HepG2 (cell line): Measurements from ENCODE around the gene FIZ1. TPM values are rescaled to one million over a fixed set of nuclear protein-coding genes. Genes with fewer than 3 reads are reported as not detected.

Source experiments
- DMTF1 ChIP-seq: sonication (generic); formaldehyde crosslinking; IDR thresholded peaks from 2 replicates; pipeline ENCODE4 v1.4.0; 2020; ENCODE audit warnings: mild to moderate bottlenecking, missing genetic modification reagents
- ELK4 ChIP-seq: sonication (generic); formaldehyde crosslinking; IDR thresholded peaks from 2 replicates; pipeline ENCODE4 v1.9.0; 2021; ENCODE audit warnings: missing genetic modification reagents, borderline replicate concordance
- HOXA3 ChIP-seq: sonication (generic); formaldehyde crosslinking; IDR thresholded peaks from 2 replicates; pipeline ENCODE4 v1.5.0; 2020; ENCODE audit warnings: missing genetic modification reagents
- HOXA5 ChIP-seq: sonication (generic); formaldehyde crosslinking; IDR thresholded peaks from 2 replicates; pipeline ENCODE4 v1.4.0; 2020; ENCODE audit warnings: missing genetic modification reagents
- MAFF ChIP-seq: IDR thresholded peaks from 2 replicates; pipeline ENCODE4 v1.6.1; 2011; ENCODE audit warnings: low read depth, low read length, improper control_type of control experiment
- MED13 ChIP-seq: sonication (generic); formaldehyde crosslinking; IDR thresholded peaks from 2 replicates; pipeline ENCODE4 v1.5.0; 2020; ENCODE audit warnings: missing genetic modification reagents
- NONO ChIP-seq, 2 experiments: fragments of 450-650 bp in 1 of 2; sonication (generic) in 1 of 2; formaldehyde crosslinking in 1 of 2; IDR thresholded peaks in 1 of 2; conservative IDR thresholded peaks in 1 of 2; 2 replicates each; pipeline versions ENCODE4 v1.6.1 to v1.8.0; 2017 to 2022; ENCODE audit warnings: mild to moderate bottlenecking in 1 of 2, missing genetic modification reagents in 1 of 2, moderate library complexity in 1 of 2
- SIX1 ChIP-seq: sonication (generic); formaldehyde crosslinking; IDR thresholded peaks from 2 replicates; pipeline ENCODE4 v1.4.0; 2020; ENCODE audit warnings: missing genetic modification reagents, borderline replicate concordance
- SP1 ChIP-seq, 2 experiments: fragments of 450-650 bp in 1 of 2; sonication (generic) in 1 of 2; formaldehyde crosslinking in 1 of 2; IDR thresholded peaks; 2 replicates each; pipeline versions ENCODE4 v1.4.0 to v1.6.1; 2016 to 2020; ENCODE audit warnings: missing genetic modification reagents in 1 of 2
- U2AF2 ChIP-seq: fragments of 200-400 bp; formaldehyde crosslinking; IDR thresholded peaks from 2 replicates; pipeline ENCODE4 v1.6.1; 2017; ENCODE audit warnings: low read depth, mild to moderate bottlenecking, low read length
- ZBTB38 ChIP-seq: sonication (generic); formaldehyde crosslinking; IDR thresholded peaks from 2 replicates; pipeline ENCODE4 v1.5.1; 2020; ENCODE audit warnings: mild to moderate bottlenecking, missing genetic modification reagents
- ZFP36L2 ChIP-seq: sonication (generic); formaldehyde crosslinking; IDR thresholded peaks from 2 replicates; pipeline ENCODE4 v1.4.0; 2020; ENCODE audit warnings: missing genetic modification reagents
- ZNF235 ChIP-seq: sonication (generic); formaldehyde crosslinking; IDR thresholded peaks from 2 replicates; pipeline ENCODE4 v1.8.1; 2023; ENCODE audit warnings: mild to moderate bottlenecking, missing genetic modification reagents, borderline replicate concordance
- ZNF562 ChIP-seq: sonication (generic); formaldehyde crosslinking; IDR thresholded peaks from 2 replicates; pipeline ENCODE4 v1.8.0; 2022; ENCODE audit warnings: missing genetic modification reagents, borderline replicate concordance
- ZNF737 ChIP-seq: sonication (generic); formaldehyde crosslinking; IDR thresholded peaks from 2 replicates; pipeline ENCODE4 v1.5.0; 2020; ENCODE audit warnings: missing genetic modification reagents, mild to moderate bottlenecking, borderline replicate concordance
- polyA plus RNA-seq, 8 experiments: library from polyadenylated mRNA; depleted of rRNA in 3 of 8; stranded (reverse) in 7 of 8; unstranded in 1 of 8; fragments of >200 nt; fragmentation: Illumina TruSeq in 4 of 8; extraction: Trizol in 4 of 8; gene quantifications; 2 replicates each; pipeline versions ENCODE4 v1.2.1 to v1.2.3, GENCODE V29; 2011 to 2016; ENCODE audit warnings: low read depth in 4 of 8, missing spikeins in 1 of 8, mixed read lengths in 1 of 8; ENCODE audit not compliant: insufficient read depth in 1 of 8
- total RNA-seq, 5 experiments: library from RNA; depleted of rRNA; stranded (reverse); fragments of >200 nt; fragmentation: Illumina TruSeq; extraction: Trizol; gene quantifications; 2 replicates each; pipeline ENCODE4 v1.2.3, GENCODE V29; 2016; ENCODE audit warnings: low read depth in 1 of 5
- TF ChIP-seq, protein P1 (sequence below), 2 experiments: IDR thresholded peaks; 2 replicates each; pipeline ENCODE4 v1.6.1; 2011 to 2012; ENCODE audit warnings: low read length in 2 of 2, borderline replicate concordance in 1 of 2, low read depth in 1 of 2, mild to moderate bottlenecking in 1 of 2, moderate library complexity in 1 of 2
- TF ChIP-seq, protein P2 (sequence below): IDR thresholded peaks from 2 replicates; pipeline ENCODE4 v1.6.1; 2012; ENCODE audit warnings: low read depth, low read length, improper control_type of control experiment
- TF ChIP-seq, protein P3 (sequence below): IDR thresholded peaks from 2 replicates; pipeline ENCODE4 v1.6.1; 2016; ENCODE audit warnings: missing compliant biosample characterization, missing genetic modification reagents, borderline replicate concordance

FIZ1 gene
- total and polyA plus RNA-seq, 2 of the 13 experiments (the other 11 are each of a cell fraction or from before 2014, with no cell fraction given): 3.6 to 5.9 TPM

DNA sequence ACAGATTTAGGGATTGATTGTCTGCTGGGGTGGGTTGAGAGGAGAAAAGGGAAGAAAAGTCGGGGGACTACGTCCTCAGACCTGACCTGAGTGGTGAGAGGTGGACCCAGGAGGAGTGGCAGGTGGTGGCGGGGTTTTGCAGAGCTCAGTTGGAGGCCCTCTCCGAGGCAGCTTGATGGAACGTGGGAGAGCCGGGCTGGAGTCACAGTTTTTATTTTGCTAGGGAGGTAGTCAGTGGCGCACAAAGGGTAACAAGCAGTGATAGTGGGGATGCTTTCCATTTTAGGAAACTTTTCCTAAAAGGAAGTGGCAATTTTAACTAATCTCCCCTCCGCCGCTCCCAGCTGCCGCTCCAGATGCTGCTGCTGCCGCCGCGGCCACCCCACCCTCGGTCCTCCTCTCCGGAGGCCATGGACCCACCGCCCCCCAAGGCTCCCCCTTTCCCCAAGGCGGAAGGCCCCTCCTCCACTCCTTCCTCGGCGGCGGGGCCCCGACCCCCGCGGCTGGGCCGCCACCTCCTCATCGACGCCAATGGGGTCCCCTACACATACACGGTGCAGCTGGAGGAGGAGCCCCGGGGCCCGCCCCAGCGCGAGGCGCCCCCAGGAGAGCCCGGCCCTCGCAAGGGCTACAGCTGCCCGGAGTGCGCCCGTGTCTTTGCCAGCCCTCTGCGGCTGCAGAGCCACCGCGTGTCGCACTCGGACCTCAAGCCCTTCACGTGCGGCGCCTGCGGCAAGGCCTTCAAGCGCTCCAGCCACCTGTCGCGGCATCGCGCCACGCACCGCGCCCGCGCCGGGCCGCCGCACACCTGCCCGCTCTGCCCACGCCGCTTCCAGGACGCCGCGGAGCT, 43.1 kb upstream of the FIZ1 start (continued):
- TF ChIP-seq, protein P1, sequence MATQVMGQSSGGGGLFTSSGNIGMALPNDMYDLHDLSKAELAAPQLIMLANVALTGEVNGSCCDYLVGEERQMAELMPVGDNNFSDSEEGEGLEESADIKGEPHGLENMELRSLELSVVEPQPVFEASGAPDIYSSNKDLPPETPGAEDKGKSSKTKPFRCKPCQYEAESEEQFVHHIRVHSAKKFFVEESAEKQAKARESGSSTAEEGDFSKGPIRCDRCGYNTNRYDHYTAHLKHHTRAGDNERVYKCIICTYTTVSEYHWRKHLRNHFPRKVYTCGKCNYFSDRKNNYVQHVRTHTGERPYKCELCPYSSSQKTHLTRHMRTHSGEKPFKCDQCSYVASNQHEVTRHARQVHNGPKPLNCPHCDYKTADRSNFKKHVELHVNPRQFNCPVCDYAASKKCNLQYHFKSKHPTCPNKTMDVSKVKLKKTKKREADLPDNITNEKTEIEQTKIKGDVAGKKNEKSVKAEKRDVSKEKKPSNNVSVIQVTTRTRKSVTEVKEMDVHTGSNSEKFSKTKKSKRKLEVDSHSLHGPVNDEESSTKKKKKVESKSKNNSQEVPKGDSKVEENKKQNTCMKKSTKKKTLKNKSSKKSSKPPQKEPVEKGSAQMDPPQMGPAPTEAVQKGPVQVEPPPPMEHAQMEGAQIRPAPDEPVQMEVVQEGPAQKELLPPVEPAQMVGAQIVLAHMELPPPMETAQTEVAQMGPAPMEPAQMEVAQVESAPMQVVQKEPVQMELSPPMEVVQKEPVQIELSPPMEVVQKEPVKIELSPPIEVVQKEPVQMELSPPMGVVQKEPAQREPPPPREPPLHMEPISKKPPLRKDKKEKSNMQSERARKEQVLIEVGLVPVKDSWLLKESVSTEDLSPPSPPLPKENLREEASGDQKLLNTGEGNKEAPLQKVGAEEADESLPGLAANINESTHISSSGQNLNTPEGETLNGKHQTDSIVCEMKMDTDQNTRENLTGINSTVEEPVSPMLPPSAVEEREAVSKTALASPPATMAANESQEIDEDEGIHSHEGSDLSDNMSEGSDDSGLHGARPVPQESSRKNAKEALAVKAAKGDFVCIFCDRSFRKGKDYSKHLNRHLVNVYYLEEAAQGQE (IDR thresholded peaks at IDR 0.05; ENCODE audit: borderline replicate concordance in 1 of 2, low read depth in 1 of 2, low read length in 2 of 2): no peak
- no peak for TF ChIP-seq NONO (IDR thresholded peaks at IDR 0.05)
- TF ChIP-seq NONO (CRISPR knock-in tag; conservative IDR thresholded peaks at IDR 0.05): peak; percentile 32; the same call in 1 of the 2 replicates
- no peak for TF ChIP-seq SIX1
- TF ChIP-seq MED13: no peak
- TF ChIP-seq MAFF: no peak
- no peak for TF ChIP-seq ZNF235 (CRISPR knock-in tag)
- no peak for TF ChIP-seq ELK4 (CRISPR knock-in tag)
- no peak for TF ChIP-seq U2AF2
- TF ChIP-seq DMTF1 (CRISPR knock-in tag): no peak
- TF ChIP-seq ZNF562 (CRISPR knock-in tag): no peak
- TF ChIP-seq, protein P2, sequence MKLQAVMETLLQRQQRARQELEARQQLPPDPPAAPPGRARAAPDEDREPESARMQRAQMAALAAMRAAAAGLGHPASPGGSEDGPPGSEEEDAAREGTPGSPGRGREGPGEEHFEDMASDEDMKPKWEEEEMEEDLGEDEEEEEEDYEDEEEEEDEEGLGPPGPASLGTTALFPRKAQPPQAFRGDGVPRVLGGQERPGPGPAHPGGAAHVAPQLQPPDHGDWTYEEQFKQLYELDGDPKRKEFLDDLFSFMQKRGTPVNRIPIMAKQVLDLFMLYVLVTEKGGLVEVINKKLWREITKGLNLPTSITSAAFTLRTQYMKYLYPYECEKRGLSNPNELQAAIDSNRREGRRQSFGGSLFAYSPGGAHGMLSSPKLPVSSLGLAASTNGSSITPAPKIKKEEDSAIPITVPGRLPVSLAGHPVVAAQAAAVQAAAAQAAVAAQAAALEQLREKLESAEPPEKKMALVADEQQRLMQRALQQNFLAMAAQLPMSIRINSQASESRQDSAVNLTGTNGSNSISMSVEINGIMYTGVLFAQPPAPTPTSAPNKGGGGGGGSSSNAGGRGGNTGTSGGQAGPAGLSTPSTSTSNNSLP: no peak
- TF ChIP-seq, protein P3, sequence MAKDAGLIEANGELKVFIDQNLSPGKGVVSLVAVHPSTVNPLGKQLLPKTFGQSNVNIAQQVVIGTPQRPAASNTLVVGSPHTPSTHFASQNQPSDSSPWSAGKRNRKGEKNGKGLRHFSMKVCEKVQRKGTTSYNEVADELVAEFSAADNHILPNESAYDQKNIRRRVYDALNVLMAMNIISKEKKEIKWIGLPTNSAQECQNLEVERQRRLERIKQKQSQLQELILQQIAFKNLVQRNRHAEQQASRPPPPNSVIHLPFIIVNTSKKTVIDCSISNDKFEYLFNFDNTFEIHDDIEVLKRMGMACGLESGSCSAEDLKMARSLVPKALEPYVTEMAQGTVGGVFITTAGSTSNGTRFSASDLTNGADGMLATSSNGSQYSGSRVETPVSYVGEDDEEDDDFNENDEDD (CRISPR knock-in tag): peak; percentile 55; the same call in 1 of the 2 replicates
- no peak for TF ChIP-seq HOXA5 (CRISPR knock-in tag)
- no peak for TF ChIP-seq SP1 (IDR thresholded peaks at IDR 0.05)
- no peak for TF ChIP-seq SP1 (CRISPR knock-in tag; IDR thresholded peaks at IDR 0.05)
- no peak for TF ChIP-seq ZNF737 (CRISPR knock-in tag)
- no peak for TF ChIP-seq ZFP36L2 (CRISPR knock-in tag)
- peak; percentile 81 for TF ChIP-seq HOXA3 (CRISPR knock-in tag)
- peak; percentile 84 for TF ChIP-seq ZBTB38 (CRISPR knock-in tag)
